Erythroblast (primary cell): ENCODE measurements around the gene MICAL3.

ENCODE experiments used
- DNase-seq, 2 experiments: peaks; one replicate each; lab custom pipeline; 2025; lab: John Stamatoyannopoulos, UW
- GATA1 ChIP-seq: IDR thresholded peaks from 2 replicates; pipeline ENCODE4 v1.6.1; 2011; ENCODE audit warnings: low read depth, mild to moderate bottlenecking, control low read depth, low read length, moderate library complexity
- POLR2A ChIP-seq: IDR thresholded peaks from 2 replicates; pipeline ENCODE4 v1.6.1; 2011; ENCODE audit warnings: mild to moderate bottlenecking, low read length

MICAL3 gene

GRCh38 chr22:17796695-17797094 is 227.7 kb downstream of the MICAL3 start:
- DNase-seq = no peak
- TF ChIP-seq GATA1 = no peak
- TF ChIP-seq POLR2A = no peak

DNA sequence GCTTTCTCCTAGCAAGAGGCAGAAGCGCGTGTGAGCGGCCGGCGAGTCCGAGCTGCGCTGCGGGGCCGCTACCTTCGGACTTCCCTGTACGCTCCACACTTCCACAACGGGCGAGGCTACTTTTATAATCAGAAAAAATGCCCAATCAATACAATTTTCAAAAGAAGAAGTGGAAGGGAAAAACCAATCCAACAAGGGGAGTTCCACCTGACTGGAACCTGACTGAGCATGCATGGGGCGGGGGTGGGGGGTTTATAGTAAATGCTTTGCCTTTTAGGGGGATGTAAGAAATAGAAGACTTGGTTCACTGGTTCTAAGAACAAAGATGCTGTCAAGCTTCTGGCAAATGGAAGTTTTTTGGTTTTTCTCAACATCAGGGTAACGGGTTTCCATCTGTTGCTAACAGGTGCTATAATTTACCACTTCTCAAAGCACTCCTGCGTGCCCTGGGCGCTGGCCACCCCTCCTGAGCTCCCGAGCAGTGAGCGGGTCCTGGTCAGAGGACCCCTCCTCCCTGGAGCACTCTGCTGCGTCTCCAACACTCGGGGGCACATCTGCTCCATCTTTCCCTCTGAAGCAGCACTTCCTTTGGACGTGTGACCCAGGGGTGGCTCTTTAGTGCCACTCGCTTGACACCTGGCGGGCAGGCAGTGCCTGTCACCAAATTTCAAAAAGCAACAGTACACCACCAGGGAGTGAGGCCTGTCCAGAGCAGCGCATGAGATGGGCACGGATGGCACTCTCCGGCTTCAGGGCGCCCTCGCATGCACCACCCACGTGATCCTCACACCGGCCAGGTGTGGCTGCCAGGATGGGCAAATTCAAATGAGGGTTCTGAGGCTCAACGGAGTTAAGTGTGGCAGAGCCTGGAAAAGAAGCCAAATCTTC is 228.5 kb downstream of the MICAL3 start:
- TF ChIP-seq GATA1 = no peak
- TF ChIP-seq POLR2A = no peak
- DNase-seq = no peak

DNA sequence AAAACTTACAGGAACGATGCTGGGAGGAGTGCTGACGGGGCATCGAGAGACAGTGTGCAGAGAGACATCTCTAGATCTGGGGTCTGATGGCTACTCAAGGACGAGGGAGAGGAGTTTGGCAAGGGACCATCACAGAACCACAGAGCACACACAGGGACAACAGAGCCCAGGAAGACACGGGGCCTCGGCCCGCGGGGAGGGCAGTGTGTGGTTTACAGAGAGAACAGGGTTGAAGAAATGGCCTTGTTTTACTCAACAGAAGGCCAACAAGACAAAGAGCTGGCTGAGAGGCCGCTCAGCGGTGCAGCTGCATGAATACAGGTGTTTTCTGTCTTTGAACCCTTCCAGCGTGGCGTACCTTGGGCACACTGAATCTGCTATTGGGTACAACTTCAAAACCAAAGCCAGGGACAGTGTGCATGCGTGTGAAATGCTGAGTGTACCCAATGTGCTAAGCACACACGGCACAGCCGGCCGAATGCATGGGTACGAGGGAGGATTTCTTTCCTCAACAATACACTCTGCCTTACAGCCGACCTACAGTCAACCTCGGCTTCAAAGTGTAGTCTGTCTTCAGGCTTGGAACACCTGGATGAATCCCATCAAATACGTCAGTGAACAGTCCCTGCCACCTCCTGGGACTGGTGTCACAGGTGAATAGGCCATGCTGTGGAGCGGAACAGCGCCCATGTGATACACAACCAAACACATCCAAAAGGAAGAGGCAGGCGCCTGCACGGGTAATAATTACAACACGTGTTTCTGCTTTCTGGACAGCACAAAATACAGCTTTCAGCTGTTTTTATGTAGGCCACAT is 229.4 kb downstream of the MICAL3 start:
- TF ChIP-seq POLR2A = no peak
- no peak for TF ChIP-seq GATA1
- DNase-seq = no peak

- peak in 1 of 2 experiments; percentile 13 for DNase-seq
- no peak for TF ChIP-seq POLR2A
- no peak for TF ChIP-seq GATA1
These were observed 231.4 kb downstream of the MICAL3 start for GRCh38 chr22:17792854-17793434.

GRCh38 chr22:17792299-17792698 is 232.1 kb downstream of the MICAL3 start:
- no peak for TF ChIP-seq GATA1
- no peak for TF ChIP-seq POLR2A
- peak; percentile 15 to 33 for DNase-seq

DNA sequence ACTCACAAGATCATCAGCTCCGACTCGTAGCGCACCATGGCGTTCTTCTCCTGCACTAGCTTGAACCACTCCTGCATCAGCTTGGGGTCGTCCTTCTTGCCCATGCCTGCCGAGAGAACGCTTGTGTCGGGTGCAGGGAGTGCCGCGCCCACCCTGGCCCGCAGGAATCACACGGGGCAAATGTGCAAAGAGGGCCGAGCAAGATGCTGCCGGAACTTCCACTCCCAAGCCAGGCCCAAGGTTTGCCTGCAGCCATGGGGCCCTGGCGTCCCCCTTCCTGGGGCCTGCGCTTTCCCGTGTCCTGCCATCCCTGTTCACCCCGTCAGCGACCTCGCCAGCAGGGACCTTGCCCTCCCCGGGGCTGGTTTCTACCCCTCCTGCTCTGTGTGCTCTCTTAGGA is 233.2 kb downstream of the MICAL3 start:
- DNase-seq = no peak
- TF ChIP-seq GATA1 = no peak
- no peak for TF ChIP-seq POLR2A

- TF ChIP-seq POLR2A (no peak), GATA1 (no peak)
- no peak for DNase-seq
These were observed 234.8 kb downstream of the MICAL3 start for GRCh38 chr22:17789379-17790200.

- TF ChIP-seq GATA1 (no peak), POLR2A (no peak)
- no peak for DNase-seq
These were observed 235.6 kb downstream of the MICAL3 start for GRCh38 chr22:17788528-17789378.

GRCh38 chr22:17787716-17788330 is 236.5 kb downstream of the MICAL3 start:
- DNase-seq = no peak
- TF ChIP-seq GATA1 (no peak), POLR2A (no peak)

DNA sequence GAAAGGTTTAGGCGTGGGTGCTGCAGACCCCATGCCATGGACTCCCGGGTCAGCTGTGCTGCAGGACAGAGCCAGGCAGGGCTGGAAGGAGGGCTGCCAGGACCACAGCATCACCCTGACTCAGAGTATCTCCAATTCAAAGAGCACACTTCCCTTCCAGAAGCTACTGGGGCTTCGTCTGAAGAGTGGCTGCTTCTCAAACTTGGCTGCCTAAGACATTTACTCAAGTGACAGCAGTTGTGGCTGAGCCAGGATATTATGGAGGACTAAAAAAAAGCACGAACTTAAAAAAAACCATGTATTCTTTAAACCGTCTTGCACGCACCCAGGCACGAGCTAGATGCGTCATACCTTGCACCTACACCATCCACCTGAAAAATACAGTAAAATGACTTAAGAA is 237.1 kb downstream of the MICAL3 start:
- DNase-seq = no peak
- TF ChIP-seq POLR2A (no peak), GATA1 (no peak)

GRCh38 chr22:17786435-17787161 is 237.8 kb downstream of the MICAL3 start:
- TF ChIP-seq POLR2A = no peak
- no peak for TF ChIP-seq GATA1
- DNase-seq = peak; percentile 70 to 89
